IPS DF 19.7 (cell line): Measurements from ENCODE around the gene CHD5.

ENCODE experiments used
- DNase-seq: peaks from one replicate; pipeline ENCODE4 v3.0.0-alpha.2; 2013; ENCODE audit warnings: low read depth, low spot score

Gene CHD5

GRCh38 chr1:6174621-6175410, 5.3 kb downstream of the CHD5 start:
- no peak for DNase-seq

- no peak for DNase-seq
Measured at GRCh38 chr1:6172549-6172948, 7.6 kb downstream of the CHD5 start.

GRCh38 chr1:6171548-6172124, 8.5 kb downstream of the CHD5 start:
- no peak for DNase-seq

- no peak for DNase-seq
Measured at GRCh38 chr1:6170742-6171201, 9.3 kb downstream of the CHD5 start.

- DNase-seq = no peak
Measured at GRCh38 chr1:6170116-6170741, 9.9 kb downstream of the CHD5 start.

- DNase-seq = no peak
Measured at GRCh38 chr1:6168947-6169586, 11.1 kb downstream of the CHD5 start.

GRCh38 chr1:6167391-6168303, 12.5 kb downstream of the CHD5 start:
- DNase-seq = no peak

- DNase-seq = no peak
Measured at GRCh38 chr1:6166655-6167390, 13.3 kb downstream of the CHD5 start.

GRCh38 chr1:6166221-6166620, 13.9 kb downstream of the CHD5 start:
- no peak for DNase-seq

- no peak for DNase-seq
Measured at GRCh38 chr1:6165441-6165985, 14.6 kb downstream of the CHD5 start.

GRCh38 chr1:6165027-6165426, 15.1 kb downstream of the CHD5 start:
- DNase-seq = no peak

- DNase-seq = no peak
Measured at GRCh38 chr1:6163973-6164617, 16.0 kb downstream of the CHD5 start.

GRCh38 chr1:6163191-6163972, 16.7 kb downstream of the CHD5 start:
- DNase-seq = no peak

GRCh38 chr1:6162773-6163172, 17.3 kb downstream of the CHD5 start:
- no peak for DNase-seq

GRCh38 chr1:6162341-6162740, 17.8 kb downstream of the CHD5 start:
- no peak for DNase-seq

GRCh38 chr1:6158181-6158580, 21.9 kb downstream of the CHD5 start:
- DNase-seq = no peak

GRCh38 chr1:6157528-6158174, 22.5 kb downstream of the CHD5 start:
- DNase-seq = no peak

GRCh38 chr1:6157132-6157527, 23.0 kb downstream of the CHD5 start:
- DNase-seq = no peak
